ENCODE results near the gene HM13. TPM values are rescaled to one million over a fixed set of nuclear protein-coding genes. Genes with fewer than 3 reads are reported as not detected.
A peak's percentile ranks its signal among the peaks of the same experiment; 100 is the strongest.
"Not testable (repeated sequence)": the region's sequence is repeated elsewhere in the genome, so short reads cannot be mapped to it uniquely, and the experiment has no call there.

HM13 gene, protein sequence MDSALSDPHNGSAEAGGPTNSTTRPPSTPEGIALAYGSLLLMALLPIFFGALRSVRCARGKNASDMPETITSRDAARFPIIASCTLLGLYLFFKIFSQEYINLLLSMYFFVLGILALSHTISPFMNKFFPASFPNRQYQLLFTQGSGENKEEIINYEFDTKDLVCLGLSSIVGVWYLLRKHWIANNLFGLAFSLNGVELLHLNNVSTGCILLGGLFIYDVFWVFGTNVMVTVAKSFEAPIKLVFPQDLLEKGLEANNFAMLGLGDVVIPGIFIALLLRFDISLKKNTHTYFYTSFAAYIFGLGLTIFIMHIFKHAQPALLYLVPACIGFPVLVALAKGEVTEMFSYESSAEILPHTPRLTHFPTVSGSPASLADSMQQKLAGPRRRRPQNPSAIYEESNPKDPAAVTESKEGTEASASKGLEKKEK
- 100 to 1,000 TPM; 162 to 165 TPM for total RNA-seq

DNA sequence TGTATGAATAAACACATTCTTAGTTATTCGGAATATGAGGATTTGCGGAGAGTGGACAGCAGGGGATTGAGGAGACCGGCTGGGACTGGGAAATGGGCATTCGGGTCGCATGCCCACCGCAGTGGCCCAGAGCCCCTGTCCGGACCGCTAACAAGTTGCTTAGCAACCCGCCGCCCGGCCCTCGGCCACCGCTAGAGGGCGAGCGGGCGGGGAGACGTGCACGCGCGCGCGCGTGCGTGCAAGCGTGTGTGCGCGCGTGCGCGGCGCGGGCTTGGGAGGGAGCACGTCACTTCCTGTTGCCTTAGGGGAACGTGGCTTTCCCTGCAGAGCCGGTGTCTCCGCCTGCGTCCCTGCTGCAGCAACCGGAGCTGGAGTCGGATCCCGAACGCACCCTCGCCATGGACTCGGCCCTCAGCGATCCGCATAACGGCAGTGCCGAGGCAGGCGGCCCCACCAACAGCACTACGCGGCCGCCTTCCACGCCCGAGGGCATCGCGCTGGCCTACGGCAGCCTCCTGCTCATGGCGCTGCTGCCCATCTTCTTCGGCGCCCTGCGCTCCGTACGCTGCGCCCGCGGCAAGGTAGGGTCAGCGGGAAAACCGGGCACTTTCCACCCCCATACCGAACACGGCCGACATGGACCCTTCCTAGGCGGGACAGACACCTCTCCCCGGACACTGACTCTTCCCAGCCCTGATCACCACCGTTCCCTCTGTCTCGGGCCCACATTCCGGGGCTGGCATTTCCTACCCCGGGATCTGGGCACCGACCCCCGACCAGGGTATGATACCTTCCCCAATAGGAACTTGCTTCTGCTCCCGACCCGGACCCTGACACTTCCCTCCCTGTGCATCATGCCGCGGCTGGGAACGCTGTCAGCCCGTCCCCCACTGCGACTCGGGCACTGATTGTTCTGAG lies at the start of gene HM13:
Gene HM13 (plus strand): TSS at position 289 of the 918 bp plus-strand sequence. CDS start 110 bp downstream, at position 399.
- H3K4me1 Mint-ChIP-seq = peaks cover 9% of the 10 kb centered on the region
- ChIA-PET POLR2A (interaction anchor here (0.6 to 1.4 kb wide), 3 partner anchors 27 to 60 kb away, joined by 3 to 5 read pairs (median 4); a partner anchor contains a TSS), CTCF (interaction anchor here (0.8 to 1.1 kb wide), 3 partner anchors 55 to 98 kb away, joined by 3 read pairs; no protein-coding TSS in a partner anchor)
- no peaks in the 10 kb centered on the region for H3K27me3 Mint-ChIP-seq
- peak within 1 kb of the TSS; percentile 5 for H3K27ac Mint-ChIP-seq
- no peaks in the 10 kb centered on the region for H3K9me3 Mint-ChIP-seq
- peaks cover 3% of the 10 kb centered on the region for H3K36me3 Mint-ChIP-seq (ENCODE audit: low read depth)
- DNase-seq = peak; percentile 89
- H3K4me3 Mint-ChIP-seq = no peak within 1 kb of the TSS

- POLR2A ChIA-PET; DNase-seq; H3K4me1 Mint-ChIP-seq; CTCF ChIA-PET; H3K36me3 Mint-ChIP-seq (ENCODE audit: low read depth); H3K4me3 Mint-ChIP-seq; H3K27ac Mint-ChIP-seq; H3K9me3 Mint-ChIP-seq: not testable (repeated sequence)
- H3K27me3 Mint-ChIP-seq = peaks cover 19% of the 10 kb centered on the region
Observed at GRCh38 chr20:31470946-31471345, 43.3 kb upstream of the HM13 start.

- DNase-seq = no peak
- Mint-ChIP-seq H3K27ac (no peak overlapping the region), H3K4me1 (no peaks in the 10 kb centered on the region), H3K27me3 (peaks cover 22% of the 10 kb centered on the region), H3K4me3 (no peak overlapping the region), H3K36me3 (ENCODE audit: low read depth) (no peaks in the 10 kb centered on the region), H3K9me3 (no peaks in the 10 kb centered on the region)
- POLR2A ChIA-PET = no interaction called here
- CTCF ChIA-PET = interaction anchor here (0.6 to 0.9 kb wide), 2 partner anchors 11 to 12 kb away, joined by 3 read pairs; no protein-coding TSS in a partner anchor
Observed at GRCh38 chr20:31472395-31473330, 41.6 kb upstream of the HM13 start.

- no peaks in the 10 kb centered on the region for H3K4me1 Mint-ChIP-seq
- no peaks in the 10 kb centered on the region for H3K36me3 Mint-ChIP-seq (ENCODE audit: low read depth)
- H3K27ac Mint-ChIP-seq = no peak overlapping the region
- no peak overlapping the region for H3K4me3 Mint-ChIP-seq
- H3K9me3 Mint-ChIP-seq = no peaks in the 10 kb centered on the region
- peaks cover 27% of the 10 kb centered on the region for H3K27me3 Mint-ChIP-seq
- no peak for DNase-seq
- ChIA-PET POLR2A (interaction anchor here (1.2 kb wide), 1 partner anchor 29 kb away, joined by 3 read pairs; no protein-coding TSS in a partner anchor), CTCF (interaction anchor here (0.6 to 0.9 kb wide), 2 partner anchors 13 to 40 kb away, joined by 3 to 7 read pairs; no protein-coding TSS in a partner anchor)
Observed at GRCh38 chr20:31473331-31474096, 40.7 kb upstream of the HM13 start.

- Mint-ChIP-seq H3K4me1 (no peaks in the 10 kb centered on the region), H3K27me3 (peaks cover 27% of the 10 kb centered on the region), H3K36me3 (ENCODE audit: low read depth) (no peaks in the 10 kb centered on the region), H3K27ac (no peak overlapping the region), H3K4me3 (no peak overlapping the region), H3K9me3 (no peaks in the 10 kb centered on the region)
- DNase-seq = no peak
- CTCF ChIA-PET = interaction anchor here (0.6 to 0.9 kb wide), 2 partner anchors 29 to 39 kb away, joined by 4 to 7 read pairs; no protein-coding TSS in a partner anchor
- POLR2A ChIA-PET = interaction anchor here (1.2 kb wide), 1 partner anchor 29 kb away, joined by 3 read pairs; no protein-coding TSS in a partner anchor
Observed at GRCh38 chr20:31474097-31474436, 40.2 kb upstream of the HM13 start.

- no peak within 1 kb of the TSS for H3K4me3 Mint-ChIP-seq
- ChIA-PET POLR2A (no interaction called here), CTCF (interaction anchor here (0.7 to 0.9 kb wide), 2 partner anchors 8 to 28 kb away, joined by 3 to 4 read pairs; no protein-coding TSS in a partner anchor)
- no peak for DNase-seq
- no peaks in the 10 kb centered on the region for H3K36me3 Mint-ChIP-seq (ENCODE audit: low read depth)
- no peak within 1 kb of the TSS for H3K27ac Mint-ChIP-seq
- no peaks in the 10 kb centered on the region for H3K4me1 Mint-ChIP-seq
- peaks cover 27% of the 10 kb centered on the region for H3K27me3 Mint-ChIP-seq
- no peaks in the 10 kb centered on the region for H3K9me3 Mint-ChIP-seq
Observed at GRCh38 chr20:31474758-31475427, 39.3 kb upstream of the HM13 start, which contains the start of the genes DEFB124 and REM1. Gene DEFB124 (minus strand): TSS chr20:31475127. CDS start chr20:31473013, 2,114 bp downstream. Gene REM1 (plus strand): TSS chr20:31475288. CDS start chr20:31476446, 1,158 bp downstream.

DNA sequence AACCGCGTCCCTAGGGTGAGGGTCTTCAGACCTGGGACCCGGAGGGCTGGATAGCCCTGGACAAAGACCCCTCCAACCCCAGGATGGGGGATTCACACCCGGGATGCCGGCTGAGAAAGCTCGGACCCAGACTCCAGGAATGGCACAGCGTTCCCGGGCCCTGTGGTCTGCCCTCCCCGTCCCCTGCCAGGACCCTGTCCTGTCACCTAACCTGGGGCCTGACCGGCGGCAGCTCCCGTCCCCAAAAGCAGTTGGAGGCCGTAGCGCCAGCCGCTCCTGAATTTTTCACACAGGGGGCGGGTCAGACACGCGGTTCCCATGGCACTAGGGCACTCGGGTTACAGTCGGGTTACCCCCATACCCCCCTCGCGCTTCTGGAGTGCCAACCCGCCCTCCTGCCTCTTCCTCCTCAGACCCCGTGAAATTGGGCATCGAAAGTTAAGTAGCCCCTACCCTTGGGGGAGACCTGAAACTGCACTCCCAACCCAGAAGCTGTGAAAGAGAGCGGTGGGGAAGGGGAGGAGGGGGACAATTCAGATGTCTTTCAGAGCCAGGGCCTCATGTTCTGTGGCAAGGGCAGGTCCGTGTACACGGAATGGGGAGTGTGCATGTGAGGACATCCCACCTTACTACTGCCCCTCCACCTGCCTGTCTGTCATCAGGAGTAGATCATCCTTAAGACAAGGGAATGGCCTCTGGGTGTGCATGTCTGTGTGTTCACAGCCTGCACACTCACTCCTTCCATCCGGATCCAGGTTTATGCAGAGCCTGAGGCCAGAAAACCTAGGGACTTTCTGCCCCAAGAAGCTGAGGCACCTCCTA lies 38.6 kb upstream of the HM13 start:
- POLR2A ChIA-PET = interaction anchor here (0.6 kb wide), 1 partner anchor 8 kb away, joined by 3 read pairs; no protein-coding TSS in a partner anchor
- Mint-ChIP-seq H3K9me3 (no peaks in the 10 kb centered on the region), H3K36me3 (ENCODE audit: low read depth) (no peaks in the 10 kb centered on the region), H3K27me3 (peaks cover 27% of the 10 kb centered on the region), H3K27ac (no peak overlapping the region), H3K4me3 (no peak overlapping the region), H3K4me1 (no peaks in the 10 kb centered on the region)
- no peak for DNase-seq
- CTCF ChIA-PET = interaction anchor here (1.2 kb wide), 1 partner anchor 27 kb away, joined by 3 read pairs; no protein-coding TSS in a partner anchor

DNA sequence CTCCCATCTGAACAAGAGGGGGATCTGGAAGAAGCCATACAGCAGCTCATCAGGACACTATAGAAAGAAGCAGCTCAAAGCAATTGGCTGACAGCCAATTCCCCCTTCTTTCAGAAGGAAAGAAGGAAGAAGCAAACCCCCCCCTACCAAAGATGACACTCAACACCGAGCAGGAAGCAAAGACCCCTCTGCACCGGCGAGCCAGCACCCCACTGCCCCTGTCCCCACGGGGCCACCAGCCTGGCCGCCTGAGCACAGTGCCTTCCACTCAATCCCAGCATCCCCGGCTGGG lies 38.0 kb upstream of the HM13 start:
- POLR2A ChIA-PET = interaction anchor here (0.6 kb wide), 1 partner anchor 9 kb away, joined by 3 read pairs; no protein-coding TSS in a partner anchor
- Mint-ChIP-seq H3K36me3 (ENCODE audit: low read depth) (no peaks in the 10 kb centered on the region), H3K4me3 (no peak overlapping the region)

DNA sequence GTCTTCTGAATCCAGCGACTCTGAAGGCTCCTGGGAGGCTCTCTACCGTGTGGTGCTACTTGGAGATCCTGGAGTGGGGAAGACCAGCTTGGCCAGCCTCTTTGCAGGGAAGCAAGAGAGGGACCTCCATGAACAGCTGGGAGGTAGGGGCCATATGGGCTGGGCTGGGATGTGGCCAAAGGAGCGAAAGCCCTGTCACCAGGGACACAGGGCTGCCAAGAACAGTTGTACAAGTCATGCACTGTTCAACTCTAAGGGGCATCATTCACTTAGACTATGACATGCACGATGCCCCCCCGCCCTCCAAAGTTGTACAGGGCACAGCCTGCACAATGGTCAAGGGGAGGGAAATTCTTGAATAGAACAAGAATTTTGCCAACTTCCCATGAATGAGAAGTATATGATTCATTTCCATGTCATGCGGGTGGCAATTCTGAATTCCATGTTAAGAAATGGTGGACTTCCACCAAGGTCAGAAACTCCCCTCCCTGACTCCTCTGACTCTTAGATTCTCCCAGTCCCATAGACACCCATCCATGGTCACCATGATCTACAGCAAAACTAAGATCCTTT lies 37.5 kb upstream of the HM13 start:
- ChIA-PET CTCF (interaction anchor here (1.2 kb wide), 1 partner anchor 26 kb away, joined by 3 read pairs; no protein-coding TSS in a partner anchor), POLR2A (interaction anchor here (0.6 kb wide), 1 partner anchor 9 kb away, joined by 3 read pairs; no protein-coding TSS in a partner anchor)
- H3K9me3 Mint-ChIP-seq = no peaks in the 10 kb centered on the region
- peaks cover 29% of the 10 kb centered on the region for H3K27me3 Mint-ChIP-seq
- no peak overlapping the region for H3K4me3 Mint-ChIP-seq
- no peak for DNase-seq
- no peaks in the 10 kb centered on the region for H3K4me1 Mint-ChIP-seq
- H3K36me3 Mint-ChIP-seq (ENCODE audit: low read depth) = no peaks in the 10 kb centered on the region
- H3K27ac Mint-ChIP-seq = no peak overlapping the region

More for the DNA sequence above, 38.0 kb upstream of the HM13 start:
- DNase-seq = no peak
- Mint-ChIP-seq H3K9me3 (no peaks in the 10 kb centered on the region), H3K27ac (no peak overlapping the region), H3K27me3 (peaks cover 28% of the 10 kb centered on the region), H3K4me1 (no peaks in the 10 kb centered on the region)
- CTCF ChIA-PET = interaction anchor here (1.2 kb wide), 1 partner anchor 26 kb away, joined by 3 read pairs; no protein-coding TSS in a partner anchor

- no peak for DNase-seq
- CTCF ChIA-PET = interaction anchor here (1.0 kb wide), 1 partner anchor 11 kb away, joined by 3 read pairs; no protein-coding TSS in a partner anchor
Observed at GRCh38 chr20:31484001-31484400, 30.2 kb upstream of the HM13 start.

More at GRCh38 chr20:31484001-31484400, 30.2 kb upstream of the HM13 start:
- POLR2A ChIA-PET = no interaction called here
- Mint-ChIP-seq H3K9me3 (no peaks in the 10 kb centered on the region), H3K27me3 (peaks cover 27% of the 10 kb centered on the region), H3K4me3 (no peak overlapping the region), H3K27ac (no peak overlapping the region), H3K4me1 (no peaks in the 10 kb centered on the region), H3K36me3 (ENCODE audit: low read depth) (no peaks in the 10 kb centered on the region)
